Endometrial microvascular endothelial cells (primary cell): ENCODE measurements around the gene STK32C. TPM values are rescaled to one million over a fixed set of nuclear protein-coding genes. Genes with fewer than 3 reads are reported as not detected.
"Not testable (repeated sequence)": the region's sequence is repeated elsewhere in the genome, so short reads cannot be mapped to it uniquely, and the experiment has no call there.

Experiments used
- in situ Hi-C: cut with HindIII; loops from 2 replicates; pipeline ENCODE4 v1.10.0; 2017; ENCODE audit warnings: low sequenced_read_pairs, low pct_unique_long_range_greater_than_20kb; ENCODE audit errors: inconsistent ontology term
- total RNA-seq: library from RNA; depleted of rRNA; stranded (reverse); fragments of >200 nt; gene quantifications from one replicate; pipeline ENCODE4 v1.2.3, GENCODE V29; 2015; ENCODE audit errors: inconsistent ontology term

STK32C gene
- total RNA-seq, 1 donor from 2014 or later = 16.8 TPM

DNA sequence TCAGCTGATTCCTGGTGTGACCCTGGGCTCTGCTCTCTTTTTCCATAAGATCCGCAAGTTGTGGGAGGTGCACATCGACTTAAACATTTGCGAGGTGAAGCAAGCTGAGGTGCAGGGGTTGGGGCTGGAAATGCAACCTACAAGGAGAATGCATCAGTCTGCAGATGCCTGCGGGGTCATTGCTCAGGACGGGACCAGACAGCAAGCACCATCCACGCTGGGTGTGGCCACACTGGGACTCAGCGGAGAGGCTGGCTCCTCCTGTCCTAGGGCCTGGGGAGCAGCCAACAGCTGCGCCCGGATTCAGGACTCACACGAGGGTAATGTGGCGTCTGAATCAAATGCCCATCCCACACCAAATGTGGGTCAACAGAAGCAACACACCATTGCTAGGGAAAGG is 33.8 kb downstream of the STK32C start:
- in situ Hi-C loops = no loop called here

DNA sequence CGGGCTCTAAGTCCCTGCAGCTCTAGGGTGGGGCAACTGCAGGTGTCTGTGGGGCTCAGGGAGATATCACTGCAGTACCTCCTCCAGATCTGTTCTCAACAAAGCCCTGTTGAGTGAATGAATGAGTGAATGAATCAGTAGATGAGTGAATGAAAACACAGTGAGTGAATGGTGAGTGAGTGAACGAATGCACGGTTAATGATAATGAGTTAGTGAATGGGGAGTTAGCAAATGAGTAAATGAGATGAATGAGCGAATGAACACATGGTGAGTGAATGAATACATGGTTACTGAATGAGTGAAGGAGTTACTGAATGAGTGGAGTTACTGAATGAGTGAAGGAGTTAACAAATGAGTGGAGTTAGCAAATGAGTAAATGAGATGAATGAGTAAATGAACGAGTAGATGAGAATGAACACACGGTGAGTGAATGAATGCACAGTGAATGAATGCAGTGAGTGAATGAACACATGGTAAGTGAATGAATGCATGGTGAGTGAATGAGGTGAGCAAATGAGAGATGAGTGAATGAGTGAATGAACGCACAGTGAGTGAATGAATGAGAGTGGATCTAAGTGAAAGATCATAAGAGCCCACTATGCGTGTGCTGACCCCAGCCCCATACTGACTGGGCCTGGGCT is 34.3 kb downstream of the STK32C start:
- in situ Hi-C loops = no loop called here

DNA sequence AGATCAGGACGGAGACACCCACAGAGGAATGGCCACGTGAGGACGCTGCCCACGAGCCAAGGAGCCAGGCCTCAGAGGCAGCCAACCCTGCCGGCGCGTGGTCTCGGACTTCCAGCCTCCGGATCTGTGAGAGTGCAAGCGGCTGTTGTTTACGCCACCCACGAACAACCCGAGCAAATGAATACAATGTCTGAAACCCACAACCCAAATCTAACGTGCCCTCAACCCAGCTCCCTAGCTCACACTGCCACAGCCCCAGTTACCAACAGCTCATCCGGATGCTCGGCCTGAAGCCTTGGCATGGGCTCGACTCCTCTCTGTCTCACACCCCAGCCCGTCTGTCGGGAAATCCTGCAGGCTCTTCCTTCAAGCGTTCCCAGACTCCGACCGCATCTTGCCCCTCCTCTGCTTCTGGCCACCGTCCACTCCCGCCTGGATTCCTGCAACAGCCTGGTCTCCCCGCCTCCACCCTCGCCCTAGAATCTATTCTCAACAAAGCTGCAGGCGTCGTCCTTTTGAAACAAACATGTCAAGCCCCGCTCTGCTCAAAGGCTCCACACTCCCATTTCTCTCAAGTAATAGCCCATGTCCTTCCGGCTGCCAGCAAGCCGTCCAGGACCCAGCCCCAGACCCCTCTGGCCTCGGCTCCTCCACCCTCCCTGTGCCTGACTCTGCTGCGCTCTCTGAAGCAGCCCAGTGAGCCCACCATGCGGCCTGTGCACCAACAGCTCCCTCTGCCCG is 35.3 kb downstream of the STK32C start:
- in situ Hi-C loops = no loop called here

DNA sequence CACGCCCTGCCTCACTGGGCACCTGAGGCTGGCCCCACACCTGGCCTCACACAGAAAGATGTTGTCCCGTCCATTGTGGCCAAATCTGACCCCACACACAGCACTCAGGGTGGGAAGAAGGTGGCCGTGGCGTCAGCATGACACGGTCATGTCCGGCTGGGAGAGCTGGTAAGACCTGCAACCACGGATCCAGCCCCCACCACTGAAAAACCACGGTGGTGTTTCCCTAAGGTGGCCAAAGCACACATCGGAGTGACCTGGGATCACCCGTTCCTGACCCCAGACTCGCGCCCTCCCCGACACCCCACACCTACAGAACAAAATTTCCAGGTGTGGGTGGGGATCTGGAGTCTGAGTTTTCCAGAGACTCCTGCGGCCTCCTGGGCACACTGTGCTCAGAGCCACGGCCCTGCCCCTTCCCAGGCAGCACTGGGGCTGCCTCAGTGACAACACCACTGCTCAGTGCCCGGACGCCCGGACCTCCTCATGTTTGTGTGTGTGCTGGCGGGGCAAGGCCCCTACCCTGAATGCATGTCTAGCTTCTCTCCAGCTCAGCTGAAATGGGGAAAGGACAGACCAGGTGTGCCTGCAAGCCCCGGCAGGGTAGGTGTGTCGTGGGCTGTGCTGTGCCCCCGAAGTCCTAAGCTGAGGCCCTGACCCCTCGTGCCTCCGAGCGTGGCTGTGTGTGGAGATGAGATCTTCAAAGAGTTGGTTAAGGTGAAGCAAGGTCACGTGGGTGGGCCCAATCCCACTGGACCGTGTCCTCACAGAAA is 36.1 kb downstream of the STK32C start:
- in situ Hi-C loops = no loop called here

DNA sequence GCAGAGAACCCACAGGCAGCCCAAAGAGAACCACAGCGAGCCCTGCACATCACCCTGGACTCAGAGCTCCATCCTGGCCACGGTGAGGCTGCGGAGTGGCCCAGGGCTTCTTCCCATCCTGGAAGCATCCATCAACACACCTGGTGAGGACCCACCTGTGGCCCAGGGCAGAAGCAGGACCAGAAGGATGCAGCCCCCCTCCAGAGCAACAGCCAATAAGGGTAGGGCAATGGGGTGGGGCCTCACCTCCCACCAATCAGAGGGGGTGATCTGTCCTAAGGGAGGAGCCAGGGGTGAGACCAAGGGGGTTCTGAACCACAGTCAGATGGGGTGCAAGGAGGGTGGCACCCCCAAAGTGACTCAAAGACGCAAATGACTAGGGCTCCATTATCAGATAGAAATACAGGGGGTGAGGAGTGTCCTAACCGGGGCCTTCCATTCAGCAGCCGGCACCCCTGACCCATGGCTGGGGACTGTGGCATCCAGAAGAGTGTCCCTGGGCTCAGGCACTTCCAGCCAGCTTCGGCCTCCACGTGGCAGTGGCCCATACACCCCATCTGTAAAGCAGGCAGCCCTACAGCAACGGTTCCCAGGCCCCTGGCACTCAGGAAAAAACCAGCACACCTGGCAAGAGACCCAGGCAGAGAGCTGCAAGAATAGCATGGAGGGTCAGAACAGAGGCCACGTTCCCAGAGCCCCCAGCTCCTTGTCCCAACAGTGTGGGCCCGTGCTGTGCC is 36.9 kb downstream of the STK32C start:
- in situ Hi-C loops = no loop called here

DNA sequence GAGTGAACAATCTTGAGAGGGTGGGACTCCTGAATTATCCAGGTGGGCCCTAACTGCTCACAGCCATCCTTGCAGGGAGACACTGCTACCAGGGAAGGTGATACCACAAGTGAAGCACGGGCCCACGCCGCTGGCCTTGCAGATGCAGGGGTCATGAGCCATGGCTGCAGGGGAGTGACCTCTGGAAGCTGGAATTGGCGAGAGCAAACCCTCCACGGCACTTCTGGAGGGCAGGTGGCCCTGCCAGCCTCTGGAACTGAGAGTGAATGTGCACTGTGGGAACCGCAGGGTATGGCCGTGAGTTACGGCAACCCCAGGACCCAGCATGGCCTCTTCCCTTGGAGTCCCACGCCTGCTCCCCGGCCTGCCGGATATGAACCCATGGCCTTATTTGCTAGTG is 37.5 kb downstream of the STK32C start:
- in situ Hi-C loops = no loop called here

DNA sequence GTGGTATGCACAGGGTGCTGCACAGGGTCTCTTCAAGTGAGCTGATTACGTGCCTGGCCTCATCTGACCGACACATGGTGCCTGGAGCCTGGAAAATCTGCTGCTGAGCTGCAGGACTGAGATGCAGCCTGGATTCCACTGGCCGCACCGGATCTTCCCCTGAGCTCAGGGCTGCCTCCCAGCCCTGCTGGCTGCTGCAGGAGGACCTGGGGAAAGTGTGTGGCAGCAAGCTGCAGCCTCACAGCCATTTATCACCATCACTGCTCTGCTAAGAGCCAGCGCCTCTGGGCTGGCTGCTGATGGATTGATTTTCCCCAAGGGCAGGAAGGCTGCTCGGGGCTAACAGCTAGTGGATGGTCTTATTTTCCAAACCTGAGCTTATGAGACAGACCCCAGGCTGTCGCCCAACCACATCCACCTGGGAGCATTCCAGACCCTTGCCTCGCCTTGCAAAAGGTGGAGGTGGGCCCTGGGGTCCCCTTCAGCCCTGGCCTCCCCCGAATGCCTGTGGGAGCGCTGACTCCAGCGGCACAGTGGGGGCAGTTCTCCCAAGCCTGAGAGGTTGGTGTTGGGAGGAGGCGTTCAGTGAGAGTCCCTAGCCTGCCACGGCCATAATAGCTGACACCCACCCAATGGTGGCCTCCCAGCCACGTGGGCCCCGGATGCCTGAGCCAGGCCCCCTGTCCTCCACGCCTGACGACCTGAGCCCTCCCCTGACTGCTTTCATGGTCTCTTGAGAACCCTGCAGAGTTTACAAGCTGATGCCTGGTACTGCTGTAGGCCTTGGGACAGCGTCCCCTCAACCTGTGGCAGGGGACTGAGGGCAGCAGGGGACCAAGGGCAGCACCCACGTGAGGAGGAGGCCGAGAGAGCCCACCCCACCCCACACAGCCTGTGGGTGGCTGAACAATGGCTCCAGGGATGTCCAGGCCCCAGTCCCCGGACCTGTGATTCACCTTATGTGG is 38.2 kb downstream of the STK32C start:
- in situ Hi-C loops = no loop called here

DNA sequence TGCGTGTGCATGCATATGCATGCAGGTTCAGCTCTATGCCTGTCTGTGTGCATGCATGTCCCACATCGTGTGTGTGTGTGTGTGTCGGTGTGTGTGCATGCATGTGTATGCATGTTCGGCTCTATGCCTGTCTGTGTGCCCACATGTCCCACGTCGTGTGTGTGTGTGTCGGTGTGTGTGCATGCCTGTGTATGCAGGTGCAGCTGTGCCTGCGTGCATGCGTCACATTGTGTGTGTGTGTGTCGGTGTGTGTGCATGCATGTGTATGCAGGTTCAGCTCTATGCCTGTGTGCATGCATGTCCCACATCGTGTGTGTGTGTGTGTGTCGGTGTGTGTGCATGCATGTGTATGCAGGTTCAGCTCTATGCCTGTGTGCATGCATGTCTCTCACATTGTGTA is 39.8 kb downstream of the STK32C start:
- in situ Hi-C loops = not testable (repeated sequence)

DNA sequence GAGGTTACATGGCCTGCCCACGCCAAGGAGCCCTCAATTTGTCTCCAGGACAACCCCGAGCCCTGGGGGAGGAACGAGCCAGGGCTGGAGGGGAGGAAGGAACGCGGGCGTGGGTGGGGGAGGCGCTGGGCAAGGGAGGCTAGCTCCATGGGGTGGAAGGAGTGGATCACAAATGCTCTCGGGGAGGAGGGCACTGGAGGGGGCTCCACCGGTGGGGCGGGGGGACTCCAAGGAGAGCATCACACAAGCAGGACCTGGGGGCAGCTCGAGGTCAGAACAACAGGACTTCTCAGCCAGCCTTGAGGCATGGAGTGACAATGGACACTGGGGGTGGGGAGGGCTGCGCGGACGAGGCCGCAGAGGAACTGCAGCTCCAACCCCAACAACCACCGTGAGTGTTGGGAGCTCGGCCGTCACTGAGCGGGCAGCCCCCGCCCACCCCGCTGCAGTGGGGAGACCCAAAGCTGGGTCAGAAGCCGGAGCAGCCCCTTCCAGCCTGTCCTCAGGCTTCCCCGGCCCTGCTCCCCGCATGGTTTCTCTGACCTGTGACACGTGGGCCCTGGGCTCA is 41.1 kb downstream of the STK32C start:
- in situ Hi-C loops = no loop called here

DNA sequence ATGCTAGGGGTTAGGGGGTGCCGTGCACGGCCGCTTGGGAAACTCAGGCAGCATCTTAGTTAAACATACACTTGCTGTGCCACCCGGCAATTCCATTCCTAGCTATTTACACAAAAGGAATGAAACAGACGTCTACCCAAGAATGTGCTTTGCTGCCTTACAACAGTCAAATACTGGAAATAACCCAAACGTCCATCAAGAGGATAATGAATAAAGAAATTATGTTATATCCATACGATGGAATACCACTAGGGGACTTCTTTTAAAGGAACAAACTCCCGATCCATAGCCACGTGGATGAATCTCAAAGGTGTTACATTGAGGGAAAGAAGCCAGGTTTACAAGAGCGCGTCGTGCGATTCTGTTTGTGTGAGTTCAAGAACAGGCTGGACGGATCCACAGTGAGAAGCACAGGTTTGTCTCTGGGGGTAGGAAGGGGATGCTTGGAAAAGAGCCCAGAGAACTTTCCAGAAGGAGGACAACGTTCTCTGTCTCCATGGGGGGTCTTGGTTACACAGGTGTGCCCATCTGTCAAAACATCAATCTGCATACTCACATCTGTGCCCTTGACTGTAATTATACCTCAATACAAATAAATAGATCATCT is 41.8 kb downstream of the STK32C start:
- in situ Hi-C loops = no loop called here

DNA sequence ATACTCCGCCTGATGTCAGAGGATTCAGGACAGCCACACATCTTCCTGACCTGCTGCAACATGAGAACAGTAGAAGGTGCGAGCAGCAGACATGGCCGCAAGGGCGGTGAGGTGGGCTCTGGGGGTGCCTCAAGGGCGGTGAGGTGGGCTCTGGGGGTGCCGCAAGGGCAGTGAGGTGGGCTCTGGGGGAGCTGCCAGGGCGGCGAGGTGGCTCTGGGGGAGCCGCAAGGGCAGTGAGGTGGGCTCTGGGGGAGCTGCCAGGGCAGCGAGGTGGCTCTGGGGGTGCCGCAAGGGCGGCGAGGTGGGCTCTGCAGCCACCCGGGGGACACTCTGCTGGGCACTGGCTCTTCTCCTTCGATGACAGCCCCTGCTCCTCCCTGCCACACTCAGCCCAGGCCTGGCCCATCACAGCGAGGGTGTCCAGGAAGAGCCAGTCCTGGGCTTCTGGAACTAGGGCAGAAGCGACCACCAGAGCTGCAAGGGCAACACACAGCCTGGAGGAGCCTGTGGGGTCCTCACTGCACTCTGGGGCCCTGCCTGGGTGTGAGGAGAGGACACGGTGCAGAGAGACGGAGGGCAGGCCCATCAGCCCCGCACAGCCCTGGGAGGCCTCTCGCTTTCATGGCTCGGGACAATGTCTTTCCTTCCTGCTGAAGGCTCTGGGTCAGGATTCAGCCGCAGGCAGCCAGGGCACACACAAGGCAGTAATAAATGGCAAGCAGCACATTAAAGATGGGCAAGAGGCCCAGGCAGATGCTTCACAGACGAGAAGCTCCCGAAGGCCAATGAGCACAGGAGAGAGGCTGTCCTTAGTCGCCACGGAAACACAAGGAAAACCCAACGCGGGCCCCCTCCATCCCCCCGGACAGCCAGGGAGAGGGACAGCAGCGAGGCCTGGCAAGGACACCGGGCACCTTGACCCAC is 42.5 kb downstream of the STK32C start:
- in situ Hi-C loops = no loop called here

DNA sequence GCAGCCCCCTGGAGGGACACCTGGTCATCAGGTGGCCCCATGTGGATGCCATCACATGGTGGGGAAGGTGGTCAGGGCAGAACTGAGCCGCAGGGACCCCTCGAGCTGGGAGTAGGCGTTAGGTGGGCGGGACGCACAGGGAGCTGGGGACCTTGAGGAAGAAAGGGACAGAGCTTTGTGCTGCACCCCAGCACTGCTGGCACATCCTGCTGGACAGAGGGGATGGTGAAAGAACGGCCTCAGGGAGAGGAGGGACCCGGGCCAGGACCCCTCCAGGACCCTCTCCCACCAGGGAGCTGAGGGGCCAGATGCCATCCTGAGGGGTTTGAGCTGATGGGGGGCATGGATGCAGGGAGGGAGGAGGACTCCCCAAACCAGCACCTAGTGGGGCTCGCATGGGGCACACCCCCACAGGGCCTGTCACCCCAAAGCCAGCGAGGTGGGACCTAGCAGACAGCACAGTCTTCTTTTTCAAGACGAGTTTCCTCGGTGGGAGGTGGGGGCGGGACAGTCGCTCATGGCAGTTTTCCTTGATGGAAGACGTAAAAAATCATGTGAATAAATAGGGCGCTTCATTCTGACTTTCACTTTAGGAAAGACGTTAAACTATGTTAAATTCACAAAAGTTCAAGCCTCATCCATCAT is 43.3 kb downstream of the STK32C start:
- in situ Hi-C loops = no loop called here

DNA sequence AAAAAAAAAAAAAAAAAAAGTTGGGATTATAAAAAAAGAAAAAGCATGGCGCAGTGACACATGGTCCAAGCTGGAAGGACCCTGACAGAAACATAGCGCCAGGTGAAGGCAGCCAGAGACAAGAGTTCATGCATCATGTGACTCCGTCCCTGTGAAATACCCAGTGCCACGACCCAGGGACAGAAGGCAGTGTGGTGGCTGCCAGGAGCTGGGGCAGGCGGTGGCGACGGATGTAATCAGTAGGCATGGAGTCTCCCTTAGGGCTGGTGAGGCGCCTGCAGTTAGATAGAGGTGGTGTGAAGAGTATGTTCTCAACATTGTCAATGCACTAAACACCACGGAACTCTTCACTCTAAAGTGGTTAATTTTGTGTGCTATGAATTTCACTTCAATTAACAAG is 43.9 kb downstream of the STK32C start:
- in situ Hi-C loops = no loop called here

DNA sequence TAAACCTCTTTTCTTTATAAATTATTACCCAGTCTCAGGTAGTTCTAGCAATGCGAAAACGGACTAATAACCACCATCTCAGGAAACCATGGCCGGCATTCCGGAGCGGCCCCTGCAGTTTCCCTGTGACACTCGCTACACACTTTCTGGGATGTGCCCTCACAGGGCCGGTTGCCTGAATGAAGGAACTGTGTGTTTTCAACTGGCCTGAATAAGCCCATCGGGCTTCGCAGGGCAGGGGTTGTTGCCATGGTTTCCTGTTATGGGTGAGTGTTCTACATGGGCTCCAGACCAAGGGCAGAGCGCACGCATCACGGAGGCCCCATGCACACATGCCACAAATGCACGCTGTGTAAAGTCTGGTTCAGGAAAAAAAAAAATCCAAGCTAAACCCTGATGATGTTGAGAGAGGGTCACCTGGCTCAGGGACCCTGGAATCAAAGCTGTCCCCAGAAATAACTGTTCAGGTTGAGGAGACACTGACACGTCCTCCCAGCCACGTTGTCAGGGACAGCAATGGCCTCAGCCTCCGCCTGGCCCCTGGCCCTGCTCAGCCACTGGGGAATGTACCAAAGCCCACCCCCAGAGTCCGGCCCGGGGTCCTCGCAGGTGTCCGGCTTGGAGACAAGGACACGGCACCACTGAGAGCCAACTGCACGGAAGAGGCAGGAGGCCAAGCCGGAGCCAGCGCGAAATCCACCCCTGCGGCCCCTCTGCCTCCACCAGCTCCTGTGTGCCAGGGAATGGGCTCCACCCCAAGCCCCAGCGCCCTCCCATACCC is 47.9 kb downstream of the STK32C start:
- in situ Hi-C loops = no loop called here

DNA sequence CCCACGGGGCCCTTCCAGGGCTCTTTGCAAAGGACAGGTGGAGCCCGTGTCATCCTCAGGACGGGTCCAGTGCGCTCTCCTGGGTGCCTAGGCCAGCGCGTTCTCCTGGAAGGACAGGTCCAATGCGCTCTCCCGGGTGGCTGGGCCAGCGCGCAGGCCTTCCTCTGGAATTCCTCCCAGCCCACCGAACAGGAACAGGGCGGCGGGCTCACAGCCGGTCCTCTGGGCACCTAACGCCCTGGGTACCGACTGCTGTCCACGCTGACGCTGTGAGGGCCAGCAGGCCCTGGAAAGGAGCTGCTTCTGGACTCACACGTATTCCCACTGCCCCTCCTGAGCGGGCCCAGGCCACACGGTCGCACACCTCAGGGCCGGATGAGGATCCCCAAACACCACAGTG is 49.3 kb downstream of the STK32C start:
- in situ Hi-C loops = no loop called here
